ENCODE data around the gene PRSS22.

The PRSS22 gene

DNA sequence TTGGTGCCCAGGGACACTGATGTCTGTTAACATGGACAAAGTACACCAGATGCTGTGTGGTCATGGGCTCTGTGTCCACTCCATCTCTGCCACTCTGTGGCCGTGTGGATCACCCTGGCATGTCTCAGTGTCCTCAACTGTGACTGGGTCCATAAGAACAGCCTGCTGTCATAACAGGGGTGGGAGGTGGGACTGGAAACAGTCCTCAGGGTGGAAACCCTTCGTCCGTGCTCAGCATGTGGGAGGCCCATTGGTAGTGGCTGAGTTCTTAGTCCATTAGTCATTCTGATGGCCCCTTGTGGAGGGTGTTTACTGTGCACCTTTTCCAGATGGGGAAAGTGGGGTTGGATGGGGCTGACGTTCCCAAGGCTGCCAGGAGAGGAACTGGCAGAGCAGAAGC lies 37.8 kb upstream of the PRSS22 start:
- TF ChIP-seq, protein P1, sequence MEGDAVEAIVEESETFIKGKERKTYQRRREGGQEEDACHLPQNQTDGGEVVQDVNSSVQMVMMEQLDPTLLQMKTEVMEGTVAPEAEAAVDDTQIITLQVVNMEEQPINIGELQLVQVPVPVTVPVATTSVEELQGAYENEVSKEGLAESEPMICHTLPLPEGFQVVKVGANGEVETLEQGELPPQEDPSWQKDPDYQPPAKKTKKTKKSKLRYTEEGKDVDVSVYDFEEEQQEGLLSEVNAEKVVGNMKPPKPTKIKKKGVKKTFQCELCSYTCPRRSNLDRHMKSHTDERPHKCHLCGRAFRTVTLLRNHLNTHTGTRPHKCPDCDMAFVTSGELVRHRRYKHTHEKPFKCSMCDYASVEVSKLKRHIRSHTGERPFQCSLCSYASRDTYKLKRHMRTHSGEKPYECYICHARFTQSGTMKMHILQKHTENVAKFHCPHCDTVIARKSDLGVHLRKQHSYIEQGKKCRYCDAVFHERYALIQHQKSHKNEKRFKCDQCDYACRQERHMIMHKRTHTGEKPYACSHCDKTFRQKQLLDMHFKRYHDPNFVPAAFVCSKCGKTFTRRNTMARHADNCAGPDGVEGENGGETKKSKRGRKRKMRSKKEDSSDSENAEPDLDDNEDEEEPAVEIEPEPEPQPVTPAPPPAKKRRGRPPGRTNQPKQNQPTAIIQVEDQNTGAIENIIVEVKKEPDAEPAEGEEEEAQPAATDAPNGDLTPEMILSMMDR (IDR thresholded peaks at IDR 0.05; ENCODE audit: insufficient read depth, low read depth, low read length, missing control alignments) = no peak
- no peak overlapping the region for H3K4me3 ChIP-seq (ENCODE audit: low read length)
- no peak for DNase-seq (ENCODE audit: low read depth)

DNA sequence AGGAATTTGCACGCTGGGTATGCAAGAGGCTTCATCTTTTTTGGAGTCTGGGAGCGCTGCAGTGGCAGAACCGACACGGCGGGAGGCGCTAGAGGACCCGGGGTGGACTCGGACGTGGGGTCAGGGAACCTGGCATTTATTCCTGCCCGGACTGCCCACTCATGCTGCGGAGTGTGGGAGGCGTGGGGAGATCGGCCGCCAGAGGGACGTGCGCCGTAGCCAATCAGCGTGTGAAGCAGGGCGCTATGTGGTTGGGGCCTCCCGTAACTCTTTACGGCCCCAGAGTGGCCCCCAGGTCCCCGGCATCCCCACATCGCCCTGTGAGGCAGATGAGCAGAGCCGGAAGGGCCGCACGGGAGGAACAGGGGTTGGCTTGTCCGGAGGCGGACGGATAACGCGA lies 36.3 kb upstream of the PRSS22 start:
- TF ChIP-seq, protein P1 (IDR thresholded peaks at IDR 0.05; ENCODE audit: insufficient read depth, low read depth, low read length, missing control alignments) = no peak
- no peak overlapping the region for H3K4me3 ChIP-seq (ENCODE audit: low read length)
- DNase-seq (ENCODE audit: low read depth) = no peak

DNA sequence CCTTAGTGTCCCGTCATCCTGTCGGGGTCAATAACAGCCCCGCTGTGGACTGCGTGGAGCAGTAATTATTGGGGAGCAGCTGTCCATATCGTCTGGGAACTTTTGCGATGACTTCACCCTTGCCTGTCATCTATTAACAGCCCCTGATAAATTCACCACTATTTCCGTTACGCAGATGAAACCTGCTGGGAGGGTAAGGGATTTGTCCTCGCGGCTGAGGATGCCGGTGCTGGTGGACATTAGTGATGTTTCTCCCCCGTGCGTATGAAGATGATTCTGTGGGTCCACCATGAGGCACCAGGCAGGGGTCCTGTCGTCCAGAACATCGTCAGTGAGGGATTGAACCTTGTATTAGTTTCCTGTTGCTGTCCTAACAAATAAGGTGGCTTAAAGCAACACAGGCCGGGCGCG lies 26.1 kb upstream of the PRSS22 start:
- H3K4me3 ChIP-seq (ENCODE audit: low read length) = peak overlapping the region; percentile 81
- no peak for DNase-seq (ENCODE audit: low read depth)

DNA sequence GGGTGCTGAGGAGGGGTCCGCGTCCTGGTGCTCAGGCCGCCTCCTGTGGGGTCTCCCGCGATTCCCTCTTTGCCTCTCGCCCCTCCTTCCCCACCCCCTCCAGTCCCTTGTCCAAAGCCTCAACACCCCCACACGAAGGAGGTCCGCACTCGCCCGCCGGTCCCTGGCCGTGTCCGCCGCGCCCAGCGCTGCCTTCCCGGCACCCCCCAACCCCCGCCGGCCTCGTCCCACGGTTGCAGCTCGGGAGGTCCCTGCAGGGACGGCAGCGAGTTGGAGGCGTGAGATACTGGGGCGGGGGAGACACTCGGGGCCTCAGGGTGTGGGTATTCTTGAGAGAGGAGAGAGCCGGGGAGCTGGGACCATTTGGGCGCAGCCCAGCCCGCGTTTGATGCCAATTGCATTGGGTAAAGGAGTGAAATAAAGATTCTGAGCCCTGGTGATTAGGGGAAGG lies 25.5 kb upstream of the PRSS22 start:
- DNase-seq (ENCODE audit: low read depth) = no peak

More for the DNA sequence above, 26.1 kb upstream of the PRSS22 start:
- TF ChIP-seq, protein P1 (IDR thresholded peaks at IDR 0.05; ENCODE audit: insufficient read depth, low read depth, low read length, missing control alignments) = no peak

DNA sequence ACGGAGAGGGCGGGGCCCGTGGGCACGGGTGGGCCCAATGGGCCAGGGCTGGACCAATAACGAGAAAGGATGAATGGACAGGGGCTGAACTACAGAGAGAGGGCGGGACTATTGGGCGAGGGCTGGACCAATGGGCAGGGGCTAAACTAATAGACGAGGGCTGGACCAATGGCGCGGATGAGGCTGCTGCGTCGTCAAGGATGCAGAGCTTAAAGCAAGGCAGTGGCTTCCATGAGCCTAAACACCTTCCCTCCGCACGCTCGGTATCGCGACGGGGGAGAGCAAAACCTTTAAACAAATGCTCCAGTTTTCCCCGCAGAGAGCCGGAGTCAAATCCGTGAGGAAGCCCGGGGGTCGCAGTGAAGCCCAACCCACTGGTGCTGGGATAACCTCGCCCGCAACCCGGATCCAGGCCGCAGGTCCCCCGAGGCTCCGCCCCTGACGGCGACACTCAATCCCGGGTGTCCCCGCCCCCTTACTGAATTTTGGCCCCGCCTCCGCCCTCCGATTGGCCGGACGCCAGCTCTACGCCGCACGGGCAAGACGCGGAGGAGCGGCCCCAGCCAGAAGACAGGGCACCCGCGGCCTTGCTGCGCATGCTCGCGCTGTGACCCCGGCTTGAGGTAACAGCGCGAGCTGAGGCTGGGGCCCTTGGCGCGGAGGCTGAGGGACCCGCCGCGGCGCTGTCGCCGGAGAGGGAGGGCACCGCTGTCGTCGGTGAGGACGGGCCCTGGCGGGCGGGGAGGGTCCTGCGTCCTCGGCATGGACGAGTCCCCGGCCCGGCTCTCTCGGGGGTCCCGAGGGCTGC lies 24.9 kb upstream of the PRSS22 start, which contains the start of gene FLYWCH2:
TSS of gene FLYWCH2 (plus strand) at position 566 of the 808 bp plus-strand sequence. CDS start 13,235 bp downstream, outside the sequence.
- peak; percentile 99 for DNase-seq (ENCODE audit: low read depth)
- TF ChIP-seq, protein P1 (IDR thresholded peaks at IDR 0.05; ENCODE audit: insufficient read depth, low read depth, low read length, missing control alignments) = no peak
- H3K4me3 ChIP-seq (ENCODE audit: low read length) = peak within 1 kb of the TSS; percentile 81

More for the DNA sequence above, 25.5 kb upstream of the PRSS22 start:
- peak overlapping the region; percentile 81 for H3K4me3 ChIP-seq (ENCODE audit: low read length)
- TF ChIP-seq, protein P1 (IDR thresholded peaks at IDR 0.05; ENCODE audit: insufficient read depth, low read depth, low read length, missing control alignments) = no peak

DNA sequence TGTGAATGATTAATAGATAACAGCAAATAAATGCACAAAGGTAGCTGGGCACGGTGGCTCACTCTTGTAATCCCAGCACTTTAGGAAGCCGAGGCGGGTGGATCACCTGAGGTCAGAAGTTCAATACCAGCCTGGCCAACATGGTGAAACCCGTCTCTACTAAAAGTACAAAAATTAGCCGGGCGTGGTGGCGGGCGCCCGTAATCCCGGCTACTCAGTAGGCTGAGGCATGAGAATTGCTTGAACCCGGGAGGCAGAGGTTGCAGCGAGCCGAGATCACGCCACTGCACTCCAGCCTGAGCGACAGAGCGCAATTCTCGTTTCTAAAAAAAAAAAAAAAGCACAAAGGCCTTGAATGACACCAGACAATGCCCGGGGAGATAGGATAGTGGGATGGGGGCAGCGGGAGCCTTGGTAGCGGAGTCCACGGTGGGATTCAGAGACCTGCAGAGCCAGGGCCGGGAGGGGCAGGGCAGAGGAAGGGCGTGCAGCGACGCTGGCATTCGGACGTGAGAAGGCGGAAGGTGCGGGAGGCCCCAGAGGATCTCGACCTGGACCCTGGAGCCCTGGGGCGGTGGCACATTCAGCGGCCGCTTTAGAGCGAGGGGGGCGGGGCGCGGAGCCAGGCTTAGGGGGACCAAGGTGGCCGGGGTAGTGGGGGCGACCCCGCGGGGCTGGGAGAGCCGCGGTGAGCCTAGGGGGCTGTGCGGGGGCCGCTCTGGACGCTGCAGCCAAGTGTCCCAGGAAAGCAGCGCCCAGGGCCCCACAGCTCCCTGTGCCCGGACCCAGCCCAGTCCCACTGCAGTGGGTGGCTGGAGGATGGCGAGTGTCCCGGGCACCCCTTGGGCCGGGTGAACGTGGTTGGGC lies 24.0 kb upstream of the PRSS22 start:
- H3K4me3 ChIP-seq (ENCODE audit: low read length) = peak overlapping the region; percentile 81
- TF ChIP-seq, protein P1 (IDR thresholded peaks at IDR 0.05; ENCODE audit: insufficient read depth, low read depth, low read length, missing control alignments) = no peak
- peak; percentile 27 for DNase-seq (ENCODE audit: low read depth)

All from epithelial cell of esophagus (primary cell).